PC-3 (cell line): ENCODE data around the gene INS. TPM values are rescaled to one million over a fixed set of nuclear protein-coding genes. Genes with fewer than 3 reads are reported as not detected.

Experiments used
- ATAC-seq: fragments of 200-7000 bp; cut with Tn5 transposase; 2 replicates; pipeline ENCODE4 v1.9.1; 2020; ENCODE audit warnings: mild to moderate bottlenecking, moderate library complexity
- BruUV-seq: library from RNA; stranded (reverse); fragments of 400-500 nt; replicated peaks from 2 replicates; lab custom pipeline; 2021; lab: Mats Ljungman, UMichigan
- CTCF ChIA-PET: fragments of 300-600 bp; sonication (Branson Sonifier 250); formaldehyde crosslinking; loops from one replicate; lab custom pipeline; 2022; ENCODE audit warnings: antibody characterized with exemption; lab: Charles Lee
- POLR2A ChIA-PET: fragments of 300-600 bp; sonication (Branson Sonifier 250); formaldehyde crosslinking; loops from one replicate; lab custom pipeline; 2022; ENCODE audit warnings: antibody characterized with exemption; ENCODE audit not compliant: unreplicated experiment; lab: Charles Lee
- DNase-seq: peaks from one replicate; pipeline ENCODE4 v3.0.0-alpha.2; 2015
- H2AFZ ChIP-seq: fragments of 300-600 bp; sonication (generic); 2 replicates; pipeline ENCODE4 v1.6.0; 2016; ENCODE audit warnings: antibody characterized with exemption, low read length
- H3F3A ChIP-seq: fragments of 300-600 bp; sonication (generic); one replicate; pipeline ENCODE4 v1.6.0; 2017; ENCODE audit warnings: antibody characterized with exemption, low read length, control low read depth, mild to moderate bottlenecking; ENCODE audit not compliant: unreplicated experiment
- H3K27ac ChIP-seq: fragments of 300-600 bp; sonication (generic); 2 replicates; pipeline ENCODE4 v1.5.1; 2016; ENCODE audit warnings: mild to moderate bottlenecking, low read length
- H3K27me3 ChIP-seq: fragments of 300-600 bp; sonication (generic); 2 replicates; pipeline ENCODE4 v1.6.1; 2016; ENCODE audit warnings: low read length, mixed read lengths
- H3K36me3 ChIP-seq: fragments of 300-600 bp; sonication (generic); 2 replicates; pipeline ENCODE4 v1.6.1; 2016; ENCODE audit warnings: low read depth, mixed run types, low read length, mixed read lengths
- H3K4me1 ChIP-seq: fragments of 300-600 bp; sonication (generic); 2 replicates; pipeline ENCODE4 v1.5.1; 2016; ENCODE audit warnings: low read length; ENCODE audit not compliant: insufficient read depth
- H3K4me2 ChIP-seq: fragments of 300-600 bp; sonication (generic); 2 replicates; pipeline ENCODE4 v1.6.0; 2016; ENCODE audit warnings: low read length
- H3K4me3 ChIP-seq: fragments of 300-600 bp; sonication (generic); 2 replicates; pipeline ENCODE4 v1.5.1; 2016; ENCODE audit warnings: mild to moderate bottlenecking, low read length, mixed read lengths
- H3K79me2 ChIP-seq: fragments of 300-600 bp; sonication (generic); 2 replicates; pipeline ENCODE4 v1.6.1; 2017; ENCODE audit warnings: low read length, mixed read lengths
- H3K9ac ChIP-seq: fragments of 300-600 bp; sonication (generic); 2 replicates; pipeline ENCODE4 v1.6.0; 2016; ENCODE audit warnings: mild to moderate bottlenecking, low read length
- H3K9me2 ChIP-seq: fragments of 300-600 bp; sonication (generic); replicated peaks from 2 replicates; pipeline ENCODE4 v1.6.1; 2016; ENCODE audit warnings: mixed run types, low read length, mixed read lengths
- H3K9me3 ChIP-seq: fragments of 300-600 bp; sonication (generic); 2 replicates; pipeline ENCODE4 v1.6.1; 2016; ENCODE audit warnings: low read length, mixed read lengths
- H4K20me1 ChIP-seq: fragments of 300-600 bp; sonication (generic); 2 replicates; pipeline ENCODE4 v1.6.1; 2016; ENCODE audit warnings: low read length, mixed read lengths
- EZH2 ChIP-seq: fragments of 300-600 bp; sonication (generic); IDR thresholded peaks from one replicate; pipeline ENCODE4 v1.6.1; 2017; ENCODE audit warnings: antibody characterized with exemption, mild to moderate bottlenecking, low read length; ENCODE audit not compliant: unreplicated experiment
- EZH2phosphoT487 ChIP-seq: fragments of 300-600 bp; sonication (generic); IDR thresholded peaks from 2 replicates; pipeline ENCODE4 v1.6.1; 2018; ENCODE audit warnings: mild to moderate bottlenecking, antibody characterized with exemption, low read length, borderline replicate concordance
- intact Hi-C: fragments of 100-400 bp; cut with micrococcal nuclease; formaldehyde crosslinking; loops from 2 replicates; pipeline ENCODE4 v1.9.0; 2023
- total RNA-seq: library from RNA; depleted of rRNA; stranded (reverse); fragments of >200 nt; gene quantifications from 2 replicates; pipeline ENCODE4 v1.2.3, GENCODE V29; 2014
- TF ChIP-seq, protein P1 (sequence below): fragments of 300-600 bp; sonication (generic); conservative IDR thresholded peaks from 2 replicates; pipeline ENCODE4 v1.5.1; 2017; ENCODE audit warnings: antibody characterized with exemption, low read depth, mild to moderate bottlenecking, low read length

Gene INS
- total RNA-seq, 1 experiment from 2014 or later = not detected

DNA sequence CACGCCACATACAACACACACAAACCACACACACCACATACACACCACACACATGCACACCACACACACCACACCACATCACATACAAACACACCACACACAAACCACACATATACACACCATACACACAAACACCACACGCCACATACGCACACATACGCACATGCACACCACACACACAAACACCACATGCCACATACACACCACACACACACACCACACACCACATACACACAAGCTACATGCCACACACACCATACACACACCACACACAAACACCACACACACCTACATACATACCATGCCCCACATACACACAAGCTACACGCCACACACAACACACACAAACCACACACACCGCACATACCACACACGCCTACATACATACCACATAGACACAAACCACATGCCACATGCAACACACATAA lies 26.3 kb upstream of the INS start:
- H3K9ac ChIP-seq = no peak overlapping the region
- no peaks in the 10 kb centered on the region for H3K27me3 ChIP-seq
- H3K9me3 ChIP-seq = no peaks in the 10 kb centered on the region
- no peak overlapping the region for H2AFZ ChIP-seq
- no peak overlapping the region for H3K4me2 ChIP-seq
- no TSS peak for BruUV-seq
- H3K36me3 ChIP-seq = no peaks in the 10 kb centered on the region
- H3K4me1 ChIP-seq = no peaks in the 10 kb centered on the region
- no peak for TF ChIP-seq EZH2phosphoT487
- TF ChIP-seq, protein P1, sequence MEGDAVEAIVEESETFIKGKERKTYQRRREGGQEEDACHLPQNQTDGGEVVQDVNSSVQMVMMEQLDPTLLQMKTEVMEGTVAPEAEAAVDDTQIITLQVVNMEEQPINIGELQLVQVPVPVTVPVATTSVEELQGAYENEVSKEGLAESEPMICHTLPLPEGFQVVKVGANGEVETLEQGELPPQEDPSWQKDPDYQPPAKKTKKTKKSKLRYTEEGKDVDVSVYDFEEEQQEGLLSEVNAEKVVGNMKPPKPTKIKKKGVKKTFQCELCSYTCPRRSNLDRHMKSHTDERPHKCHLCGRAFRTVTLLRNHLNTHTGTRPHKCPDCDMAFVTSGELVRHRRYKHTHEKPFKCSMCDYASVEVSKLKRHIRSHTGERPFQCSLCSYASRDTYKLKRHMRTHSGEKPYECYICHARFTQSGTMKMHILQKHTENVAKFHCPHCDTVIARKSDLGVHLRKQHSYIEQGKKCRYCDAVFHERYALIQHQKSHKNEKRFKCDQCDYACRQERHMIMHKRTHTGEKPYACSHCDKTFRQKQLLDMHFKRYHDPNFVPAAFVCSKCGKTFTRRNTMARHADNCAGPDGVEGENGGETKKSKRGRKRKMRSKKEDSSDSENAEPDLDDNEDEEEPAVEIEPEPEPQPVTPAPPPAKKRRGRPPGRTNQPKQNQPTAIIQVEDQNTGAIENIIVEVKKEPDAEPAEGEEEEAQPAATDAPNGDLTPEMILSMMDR = no peak
- TF ChIP-seq EZH2 = no peak
- no peaks in the 10 kb centered on the region for H3K9me2 ChIP-seq
- H3K79me2 ChIP-seq = no peaks in the 10 kb centered on the region
- H4K20me1 ChIP-seq = no peaks in the 10 kb centered on the region
- ATAC-seq (no peak), DNase-seq (no peak)
- H3K27ac ChIP-seq = no peak overlapping the region
- H3F3A ChIP-seq = no peaks in the 10 kb centered on the region
- no peak overlapping the region for H3K4me3 ChIP-seq
- POLR2A ChIA-PET = no interaction called here
- CTCF ChIA-PET = no interaction called here
- intact Hi-C loops = no loop called here

DNA sequence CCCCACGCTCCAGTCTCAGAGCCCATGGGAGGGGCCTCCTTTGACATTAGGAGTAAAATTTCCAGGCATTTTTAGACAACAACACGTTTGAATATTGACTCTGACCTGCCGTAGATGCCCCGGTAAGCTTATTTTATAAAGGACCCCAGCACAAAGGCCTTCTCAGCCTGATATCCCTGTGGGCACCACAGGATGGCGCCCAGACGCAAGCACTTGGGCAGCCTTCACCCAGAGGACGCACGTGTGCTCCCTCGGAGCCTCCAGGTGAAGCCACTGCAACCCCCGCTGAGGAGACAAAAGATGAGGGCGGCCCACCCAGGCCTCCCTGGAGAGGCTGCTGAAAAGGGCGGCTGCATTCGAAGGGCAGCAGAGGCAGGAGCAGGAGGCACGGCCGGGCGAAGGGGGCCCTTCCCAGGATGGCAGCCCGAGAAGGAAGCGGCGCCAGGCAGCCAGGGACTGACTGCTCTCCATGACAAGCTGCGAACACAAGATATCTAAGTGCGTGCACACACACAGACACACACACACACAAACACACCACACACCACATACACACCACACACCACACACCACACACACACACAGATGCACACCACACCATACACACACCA lies 25.8 kb upstream of the INS start:
- Histone ChIP-seq H2AFZ (no peak overlapping the region), H3K36me3 (no peaks in the 10 kb centered on the region), H3K9me3 (no peaks in the 10 kb centered on the region), H3K4me3 (no peak overlapping the region), H4K20me1 (no peaks in the 10 kb centered on the region), H3K79me2 (no peaks in the 10 kb centered on the region), H3K9ac (no peak overlapping the region), H3K27me3 (no peaks in the 10 kb centered on the region), H3F3A (no peaks in the 10 kb centered on the region), H3K4me1 (peaks cover 2% of the 10 kb centered on the region; the same call in 1 of the 2 replicates), H3K27ac (no peak overlapping the region), H3K9me2 (no peaks in the 10 kb centered on the region), H3K4me2 (no peak overlapping the region)
- intact Hi-C loops = no loop called here
- CTCF ChIA-PET = no interaction called here
- ATAC-seq (0 out of 2 replicates have a peak, but pooled peaks have one; percentile 20), DNase-seq (peak; percentile 37)
- TF ChIP-seq EZH2 = no peak
- TF ChIP-seq, protein P1 = peak; percentile 54
- no TSS peak for BruUV-seq
- POLR2A ChIA-PET = interaction anchor here (0.7 kb wide), 1 partner anchor 214 kb away, joined by 3 read pairs; the partner anchor contains the start of gene TSSC4

DNA sequence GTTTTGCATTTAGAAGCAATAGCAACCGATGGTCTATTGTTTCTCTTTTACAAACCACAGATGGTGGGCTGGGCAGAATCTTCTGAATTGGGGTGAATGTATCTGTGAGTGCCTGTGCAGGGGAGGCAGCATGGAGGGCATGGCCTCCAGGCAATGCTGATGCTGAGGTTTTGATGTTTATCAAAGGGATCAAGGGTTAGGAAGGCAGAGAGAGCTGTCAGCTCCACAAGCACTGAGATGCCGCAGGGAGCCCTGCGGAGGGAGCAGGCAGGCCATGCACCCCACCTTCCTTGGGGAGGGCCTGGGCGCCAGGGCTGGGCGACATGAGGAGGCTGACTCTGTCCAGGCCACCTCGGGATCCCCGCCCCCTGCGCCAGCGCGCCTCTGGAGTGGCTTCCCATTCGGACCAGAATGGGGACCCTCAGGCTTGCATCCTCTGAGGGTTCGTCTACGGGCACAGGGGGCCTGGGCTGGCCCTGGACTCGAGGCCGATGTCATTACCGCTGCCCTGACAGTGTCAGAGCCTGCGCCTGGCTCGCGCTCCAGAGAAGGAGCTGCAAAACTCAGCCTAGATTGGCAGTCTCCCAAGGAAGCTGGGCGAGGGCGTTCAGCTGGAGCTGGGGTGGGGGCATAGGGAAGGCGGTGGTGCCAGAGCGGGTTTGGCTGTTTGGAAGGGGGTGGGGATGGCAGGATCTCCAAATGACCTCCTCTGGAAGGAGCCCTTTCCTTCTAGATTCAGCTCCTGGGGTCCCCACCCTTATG lies 24.5 kb upstream of the INS start:
- H3K9me3 ChIP-seq = no peaks in the 10 kb centered on the region
- H3K9ac ChIP-seq = no peak overlapping the region
- DNase-seq (no peak), ATAC-seq (no peak)
- intact Hi-C loops = no loop called here
- H3K36me3 ChIP-seq = no peaks in the 10 kb centered on the region
- no peaks in the 10 kb centered on the region for H3K27me3 ChIP-seq
- no peak overlapping the region for H2AFZ ChIP-seq
- H3F3A ChIP-seq = no peaks in the 10 kb centered on the region
- no peaks in the 10 kb centered on the region for H3K9me2 ChIP-seq
- no TSS peak for BruUV-seq
- no peaks in the 10 kb centered on the region for H3K79me2 ChIP-seq
- H3K4me2 ChIP-seq = no peak overlapping the region
- POLR2A ChIA-PET = no interaction called here
- TF ChIP-seq, protein P1 = no peak
- no peak for TF ChIP-seq EZH2phosphoT487
- no peak for TF ChIP-seq EZH2
- peaks cover 15% of the 10 kb centered on the region for H3K4me1 ChIP-seq
- no peak overlapping the region for H3K27ac ChIP-seq
- no peaks in the 10 kb centered on the region for H4K20me1 ChIP-seq
- CTCF ChIA-PET = no interaction called here
- H3K4me3 ChIP-seq = no peak overlapping the region
